ENCODE measurements around the gene MAST3. TPM values are rescaled to one million over a fixed set of nuclear protein-coding genes. Genes with fewer than 3 reads are reported as not detected.

MAST3 gene
- 4.3 and 4.5 TPM in 2 replicates for total RNA-seq (2014; rRNA removed; shearing (Covaris generic))

GRCh38 chr19:18097217-18097992 is at the start of gene MAST3:
Gene MAST3, plus strand, starts transcription at chr19:18097778. Its CDS starts 15 bp downstream, at chr19:18097793.
- Histone ChIP-seq H3K4me1 (no peaks in the 10 kb centered on the region), H3K36me3 (no peaks in the 10 kb centered on the region), H3K9me3 (replicated peaks) (no peaks in the 10 kb centered on the region), H3K27me3 (peaks cover 20% of the 10 kb centered on the region; the same call in 1 of the 2 replicates), H3K4me3 (no peak within 1 kb of the TSS), H3K27ac (no peak within 1 kb of the TSS)
- DNase-seq: no peak

GRCh38 chr19:18049385-18049784 is 48.2 kb upstream of the MAST3 start:
- Histone ChIP-seq H3K9me3 (replicated peaks) (no peaks in the 10 kb centered on the region), H3K36me3 (no peaks in the 10 kb centered on the region), H3K4me1 (peaks cover 15% of the 10 kb centered on the region), H3K27ac (no peak overlapping the region), H3K27me3 (0 out of 2 replicates have a peak, but pooled peaks cover 7% of the 10 kb centered on the region), H3K4me3 (no peak overlapping the region)
- DNase-seq: no peak

GRCh38 chr19:18051887-18052286 is 45.7 kb upstream of the MAST3 start:
- Histone ChIP-seq H3K36me3 (no peaks in the 10 kb centered on the region), H3K4me1 (no peaks in the 10 kb centered on the region), H3K27ac (no peak overlapping the region), H3K4me3 (no peak overlapping the region), H3K27me3 (peaks cover 7% of the 10 kb centered on the region; the same call in 1 of the 2 replicates), H3K9me3 (replicated peaks) (no peaks in the 10 kb centered on the region)
- DNase-seq: no peak

- no peak overlapping the region for H3K27ac ChIP-seq
Measured at GRCh38 chr19:18053576-18054219, 43.9 kb upstream of the MAST3 start.

GRCh38 chr19:18055967-18056366 is 41.6 kb upstream of the MAST3 start:
- Histone ChIP-seq H3K4me1 (peaks cover 3% of the 10 kb centered on the region; the same call in 1 of the 2 replicates), H3K4me3 (no peak overlapping the region), H3K27me3 (peaks cover 4% of the 10 kb centered on the region; the same call in 1 of the 2 replicates), H3K9me3 (replicated peaks) (no peaks in the 10 kb centered on the region), H3K27ac (no peak overlapping the region), H3K36me3 (no peaks in the 10 kb centered on the region)
- no peak for DNase-seq

More at GRCh38 chr19:18053576-18054219, 43.9 kb upstream of the MAST3 start:
- Histone ChIP-seq H3K9me3 (replicated peaks) (no peaks in the 10 kb centered on the region), H3K4me3 (no peak overlapping the region), H3K4me1 (peaks cover 2% of the 10 kb centered on the region; the same call in 1 of the 2 replicates), H3K36me3 (no peaks in the 10 kb centered on the region), H3K27me3 (peaks cover 7% of the 10 kb centered on the region; the same call in 1 of the 2 replicates)
- no peak for DNase-seq

- Histone ChIP-seq H3K4me3 (no peak overlapping the region), H3K36me3 (no peaks in the 10 kb centered on the region), H3K27ac (no peak overlapping the region), H3K27me3 (peaks cover 4% of the 10 kb centered on the region; the same call in 1 of the 2 replicates), H3K9me3 (replicated peaks) (no peaks in the 10 kb centered on the region), H3K4me1 (peaks cover 3% of the 10 kb centered on the region; the same call in 1 of the 2 replicates)
- DNase-seq: peak in 1 of 2 experiments; percentile 37
Measured at GRCh38 chr19:18057557-18057956, 40.0 kb upstream of the MAST3 start.

- peaks cover 3% of the 10 kb centered on the region; the same call in 1 of the 2 replicates for H3K4me1 ChIP-seq
- peaks cover 4% of the 10 kb centered on the region; the same call in 1 of the 2 replicates for H3K27me3 ChIP-seq
- peak overlapping the region; percentile 11; the same call in 1 of the 2 replicates for H3K4me3 ChIP-seq
- no peaks in the 10 kb centered on the region for H3K36me3 ChIP-seq
- no peak overlapping the region for H3K27ac ChIP-seq
- DNase-seq: peak; percentile 69 to 88
- H3K9me3 ChIP-seq (replicated peaks): no peaks in the 10 kb centered on the region
Measured at GRCh38 chr19:18058208-18059009, 39.2 kb upstream of the MAST3 start.

- no peak for DNase-seq
- Histone ChIP-seq H3K27me3 (peaks cover 4% of the 10 kb centered on the region; the same call in 1 of the 2 replicates), H3K27ac (no peak overlapping the region), H3K4me1 (peaks cover 3% of the 10 kb centered on the region; the same call in 1 of the 2 replicates), H3K9me3 (replicated peaks) (no peaks in the 10 kb centered on the region), H3K4me3 (no peak overlapping the region), H3K36me3 (no peaks in the 10 kb centered on the region)
Measured at GRCh38 chr19:18059297-18059696, 38.3 kb upstream of the MAST3 start.

GRCh38 chr19:18059902-18060301 is 37.7 kb upstream of the MAST3 start:
- Histone ChIP-seq H3K27ac (no peak overlapping the region), H3K36me3 (no peaks in the 10 kb centered on the region), H3K27me3 (peaks cover 4% of the 10 kb centered on the region; the same call in 1 of the 2 replicates), H3K4me1 (peaks cover 3% of the 10 kb centered on the region; the same call in 1 of the 2 replicates), H3K4me3 (no peak overlapping the region), H3K9me3 (replicated peaks) (no peaks in the 10 kb centered on the region)
- DNase-seq: no peak

GRCh38 chr19:18060472-18060871 is 37.1 kb upstream of the MAST3 start:
- Histone ChIP-seq H3K27me3 (0 out of 2 replicates have a peak, but pooled peaks cover 4% of the 10 kb centered on the region), H3K9me3 (replicated peaks) (no peaks in the 10 kb centered on the region), H3K4me1 (peaks cover 3% of the 10 kb centered on the region; the same call in 1 of the 2 replicates), H3K4me3 (no peak overlapping the region), H3K27ac (no peak overlapping the region), H3K36me3 (no peaks in the 10 kb centered on the region)
- no peak for DNase-seq

- Histone ChIP-seq H3K4me1 (peaks cover 3% of the 10 kb centered on the region; the same call in 1 of the 2 replicates), H3K4me3 (no peak overlapping the region), H3K27ac (no peak overlapping the region), H3K9me3 (replicated peaks) (no peaks in the 10 kb centered on the region), H3K36me3 (no peaks in the 10 kb centered on the region), H3K27me3 (0 out of 2 replicates have a peak, but pooled peaks cover 4% of the 10 kb centered on the region)
- no peak for DNase-seq
Measured at GRCh38 chr19:18062028-18062427, 35.5 kb upstream of the MAST3 start.

GRCh38 chr19:18063463-18063862 is 34.1 kb upstream of the MAST3 start:
- peaks cover 3% of the 10 kb centered on the region; the same call in 1 of the 2 replicates for H3K4me1 ChIP-seq
- no peak overlapping the region for H3K4me3 ChIP-seq
- DNase-seq: no peak
- no peak overlapping the region for H3K27ac ChIP-seq
- 0 out of 2 replicates have a peak, but pooled peaks cover 4% of the 10 kb centered on the region for H3K27me3 ChIP-seq
- H3K9me3 ChIP-seq (replicated peaks): no peaks in the 10 kb centered on the region
- H3K36me3 ChIP-seq: no peaks in the 10 kb centered on the region

- Histone ChIP-seq H3K27me3 (peaks cover 4% of the 10 kb centered on the region; the same call in 1 of the 2 replicates), H3K9me3 (replicated peaks) (no peaks in the 10 kb centered on the region), H3K4me1 (no peaks in the 10 kb centered on the region)
Measured at GRCh38 chr19:18065173-18065495, 32.4 kb upstream of the MAST3 start.

GRCh38 chr19:18068395-18068794 is 29.2 kb upstream of the MAST3 start:
- Histone ChIP-seq H3K4me3 (no peak overlapping the region), H3K9me3 (replicated peaks) (no peaks in the 10 kb centered on the region), H3K4me1 (no peaks in the 10 kb centered on the region), H3K27me3 (peaks cover 22% of the 10 kb centered on the region), H3K36me3 (no peaks in the 10 kb centered on the region), H3K27ac (no peak overlapping the region)
- DNase-seq: no peak

More at GRCh38 chr19:18065173-18065495, 32.4 kb upstream of the MAST3 start:
- Histone ChIP-seq H3K36me3 (no peaks in the 10 kb centered on the region), H3K27ac (no peak overlapping the region), H3K4me3 (no peak overlapping the region)
- DNase-seq: no peak
